B cell (primary cell): ENCODE data around the gene USP17L15.
"Not testable (repeated sequence)": the region's sequence is repeated elsewhere in the genome, so short reads cannot be mapped to it uniquely, and the experiment has no call there.

Experiments used
- EZH2 ChIP-seq: IDR thresholded peaks from 2 replicates; pipeline ENCODE4 v1.6.1; 2012; ENCODE audit warnings: borderline replicate concordance, low read depth, mild to moderate bottlenecking, moderate library complexity, low read length; ENCODE audit not compliant: insufficient read depth, poor library complexity, severe bottlenecking
- TF ChIP-seq, protein P1 (sequence below): fragments of 200-600 bp; IDR thresholded peaks from one replicate; pipeline ENCODE4 v1.8.0; 2022; ENCODE audit warnings: antibody characterized with exemption, mild to moderate bottlenecking

DNA sequence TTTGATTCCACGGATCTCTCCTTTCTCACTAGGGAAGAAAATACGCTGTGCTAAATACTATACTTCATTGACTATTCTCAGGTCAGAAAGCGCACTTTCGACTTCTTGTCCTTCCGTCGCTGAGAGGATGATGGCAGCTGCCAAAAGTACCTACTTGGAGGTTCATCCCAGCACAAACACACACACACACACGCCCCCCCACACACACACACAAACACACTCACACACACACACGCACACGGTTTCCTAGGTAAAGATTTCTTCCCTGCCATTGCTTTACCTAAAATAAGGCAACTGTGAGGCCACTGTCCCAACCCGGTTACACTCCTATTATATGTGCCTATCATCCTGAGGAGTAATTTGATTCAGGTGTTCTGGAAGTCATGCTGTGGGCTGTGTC lies 37.5 kb downstream of the USP17L15 start:
- not testable (repeated sequence) for TF ChIP-seq EZH2
- TF ChIP-seq, protein P1, sequence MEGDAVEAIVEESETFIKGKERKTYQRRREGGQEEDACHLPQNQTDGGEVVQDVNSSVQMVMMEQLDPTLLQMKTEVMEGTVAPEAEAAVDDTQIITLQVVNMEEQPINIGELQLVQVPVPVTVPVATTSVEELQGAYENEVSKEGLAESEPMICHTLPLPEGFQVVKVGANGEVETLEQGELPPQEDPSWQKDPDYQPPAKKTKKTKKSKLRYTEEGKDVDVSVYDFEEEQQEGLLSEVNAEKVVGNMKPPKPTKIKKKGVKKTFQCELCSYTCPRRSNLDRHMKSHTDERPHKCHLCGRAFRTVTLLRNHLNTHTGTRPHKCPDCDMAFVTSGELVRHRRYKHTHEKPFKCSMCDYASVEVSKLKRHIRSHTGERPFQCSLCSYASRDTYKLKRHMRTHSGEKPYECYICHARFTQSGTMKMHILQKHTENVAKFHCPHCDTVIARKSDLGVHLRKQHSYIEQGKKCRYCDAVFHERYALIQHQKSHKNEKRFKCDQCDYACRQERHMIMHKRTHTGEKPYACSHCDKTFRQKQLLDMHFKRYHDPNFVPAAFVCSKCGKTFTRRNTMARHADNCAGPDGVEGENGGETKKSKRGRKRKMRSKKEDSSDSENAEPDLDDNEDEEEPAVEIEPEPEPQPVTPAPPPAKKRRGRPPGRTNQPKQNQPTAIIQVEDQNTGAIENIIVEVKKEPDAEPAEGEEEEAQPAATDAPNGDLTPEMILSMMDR: not testable (repeated sequence)
